GM19468 (cell line): ENCODE results near the gene CNOT6L.

ENCODE experiments used
- ATAC-seq: cut with Tn5 transposase; IDR thresholded peaks from one replicate; pipeline ENCODE4 v1.9.1; 2021; ENCODE audit warnings: mild to moderate bottlenecking, moderate library complexity, moderate number of reproducible peaks; ENCODE audit not compliant: unreplicated experiment; ENCODE audit errors: extremely low read depth

Gene CNOT6L

DNA sequence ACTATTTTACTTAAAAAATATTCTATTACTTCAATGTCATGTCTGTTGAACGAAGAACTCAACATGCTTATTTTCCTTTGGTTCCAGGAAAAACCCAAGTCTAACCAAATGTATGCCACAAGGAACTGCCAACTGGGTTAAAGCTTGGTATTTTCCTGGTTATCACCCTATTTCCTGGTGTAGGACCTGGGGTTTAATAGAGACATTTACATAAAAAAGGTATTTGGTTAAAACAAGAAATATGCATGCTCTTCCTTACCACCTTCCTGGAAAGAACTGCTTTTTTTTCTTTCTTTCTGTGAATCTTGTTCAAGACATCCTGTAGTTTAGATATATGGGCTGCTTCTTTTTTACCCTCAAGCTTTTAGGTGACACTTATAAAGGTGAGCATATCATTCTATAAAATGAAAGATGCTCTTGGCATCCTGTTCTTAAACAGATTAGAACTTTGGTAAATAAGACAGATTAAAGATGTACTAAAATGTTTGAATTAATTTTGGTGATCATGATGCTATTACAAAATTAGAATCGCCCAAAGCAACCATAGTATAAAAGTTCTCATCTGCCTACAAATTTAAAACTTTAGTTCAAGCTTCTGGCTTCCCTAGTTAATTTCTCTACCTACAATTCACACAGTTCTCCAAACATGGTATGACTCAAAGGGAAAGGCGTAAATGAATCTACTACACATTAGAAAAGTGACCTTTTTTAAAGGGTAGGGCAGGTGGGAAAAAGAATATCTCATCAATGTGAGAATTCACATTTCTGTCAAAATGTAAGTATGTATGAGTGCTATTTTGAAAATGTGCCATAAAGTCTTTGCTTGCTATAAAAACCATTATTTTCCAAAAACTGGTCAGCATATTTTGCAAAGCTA is 103.5 kb downstream of the CNOT6L start:
- no peak for ATAC-seq

DNA sequence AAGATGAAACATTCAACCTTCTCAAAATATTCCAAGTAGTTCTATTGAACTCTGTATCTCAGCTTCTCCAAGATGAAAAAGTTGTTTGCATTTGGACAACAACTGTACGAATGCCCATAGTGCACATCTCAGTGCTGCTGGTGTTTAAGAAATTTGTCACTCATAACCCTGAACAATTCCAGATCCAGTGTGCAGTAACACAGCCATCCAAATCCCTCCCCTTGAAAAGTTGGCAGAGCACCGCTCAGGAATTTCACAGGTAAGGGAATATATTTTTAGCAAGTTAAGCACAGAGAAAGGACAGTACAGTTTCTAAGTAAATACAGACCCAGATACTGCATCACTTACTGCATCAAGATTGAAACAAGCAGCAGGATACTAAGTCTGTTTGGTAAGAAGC is 104.7 kb downstream of the CNOT6L start:
- no peak for ATAC-seq

GRCh38 chr4:77713884-77714283 is 105.3 kb downstream of the CNOT6L start:
- no peak for ATAC-seq

GRCh38 chr4:77712675-77713074 is 106.5 kb downstream of the CNOT6L start:
- no peak for ATAC-seq

- no peak for ATAC-seq
Observed at GRCh38 chr4:77711469-77711868, 107.7 kb downstream of the CNOT6L start.

DNA sequence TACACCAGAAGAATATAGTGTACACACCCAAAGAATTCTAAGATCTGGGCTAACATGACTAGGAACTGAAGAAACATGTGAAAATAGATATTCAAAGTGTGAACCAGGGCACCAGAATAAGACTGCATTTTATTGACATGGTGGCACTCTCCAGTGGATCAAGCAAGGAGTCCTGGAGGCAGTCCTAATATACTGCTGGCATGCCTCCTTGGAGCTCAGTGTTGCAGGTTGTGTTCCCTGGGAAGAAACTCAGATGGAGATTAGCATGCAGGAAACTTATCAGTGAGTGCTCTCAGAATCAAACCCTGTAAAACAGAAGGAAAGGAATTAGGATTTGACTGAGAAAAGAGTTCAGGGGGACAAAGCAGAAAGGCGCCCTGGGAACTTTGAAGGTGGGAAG is 108.5 kb downstream of the CNOT6L start:
- ATAC-seq, result no peak

DNA sequence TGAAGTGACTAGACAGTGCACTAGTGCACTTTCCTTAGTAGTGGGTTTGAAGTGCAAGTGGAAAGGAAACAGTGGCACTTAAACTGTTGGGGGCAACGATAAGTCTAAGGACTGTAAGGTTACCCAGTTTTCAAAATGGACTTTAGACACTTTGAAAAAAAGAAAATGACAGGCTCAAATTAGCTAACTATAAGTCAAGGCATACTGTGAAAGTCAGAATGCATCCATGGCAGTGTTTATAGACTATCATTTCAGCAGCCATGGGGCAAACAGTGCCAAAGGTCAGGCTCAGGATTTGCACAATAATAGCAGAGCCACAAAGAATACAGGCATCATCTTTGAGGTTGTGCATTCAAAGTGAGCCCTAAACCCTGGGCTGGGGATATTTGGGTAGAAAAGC is 109.1 kb downstream of the CNOT6L start:
- ATAC-seq, result no peak

DNA sequence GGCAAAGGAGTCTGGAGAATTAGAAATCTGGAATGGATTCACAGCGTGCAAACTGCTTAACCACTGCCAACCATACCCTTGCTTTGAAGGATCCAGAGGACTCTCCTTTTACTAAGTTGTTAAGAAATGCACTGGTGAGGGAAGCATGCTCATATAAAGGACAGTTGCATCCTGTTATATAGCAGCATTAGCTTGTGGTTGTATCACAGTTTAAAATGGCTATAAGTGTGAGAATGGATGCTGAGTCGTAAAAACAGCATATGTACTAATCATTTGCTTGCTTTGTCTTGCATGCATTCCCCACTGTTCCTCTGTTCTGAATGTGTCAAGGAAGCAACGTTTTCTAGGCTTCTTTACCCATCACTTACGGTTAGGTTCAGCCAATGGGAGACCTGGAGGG is 112.5 kb downstream of the CNOT6L start:
- ATAC-seq, result no peak

GRCh38 chr4:77703666-77704065 is 115.5 kb downstream of the CNOT6L start:
- no peak for ATAC-seq

DNA sequence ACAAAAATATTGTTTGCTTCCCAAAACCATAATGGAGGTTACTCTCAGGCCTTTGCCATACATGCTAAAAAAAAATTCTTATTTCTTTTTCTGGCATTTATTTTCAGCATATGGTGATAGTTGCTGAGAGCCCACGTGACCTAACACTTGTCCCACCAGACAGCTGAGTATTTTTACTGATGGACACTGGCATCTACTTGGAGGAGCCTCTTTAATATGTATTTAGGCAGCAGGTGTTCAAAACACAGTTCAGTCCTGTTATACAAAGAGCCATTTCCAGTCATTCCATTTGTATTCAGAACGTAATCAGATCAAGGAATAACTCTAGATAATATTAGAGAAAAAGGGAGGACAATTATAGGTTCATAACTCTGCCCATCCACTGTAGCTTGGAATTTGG is 118.0 kb downstream of the CNOT6L start:
- no peak for ATAC-seq

DNA sequence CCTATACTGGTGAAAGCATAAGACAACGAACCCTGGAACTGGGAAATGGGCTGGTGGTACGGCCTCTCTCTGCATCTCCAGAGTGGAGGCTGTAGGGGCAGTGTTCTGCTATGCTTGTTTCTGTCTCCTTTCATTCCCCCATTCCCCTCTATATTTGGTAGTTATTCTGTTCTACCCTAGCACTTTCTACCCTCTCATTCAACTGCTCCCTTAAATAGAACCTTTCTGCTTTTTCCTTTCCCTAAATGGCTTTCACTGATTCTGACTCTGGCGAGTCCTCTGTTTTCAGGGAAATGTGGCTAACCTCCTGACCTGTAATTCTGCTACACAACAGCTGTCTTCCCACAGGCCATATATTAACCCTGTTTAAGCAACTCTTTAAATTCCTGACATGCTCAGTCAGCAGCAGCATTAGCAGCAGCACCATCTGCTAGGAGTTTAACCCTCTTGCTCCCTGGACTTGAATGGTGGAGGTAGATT is 119.4 kb downstream of the CNOT6L start:
- no peak for ATAC-seq

DNA sequence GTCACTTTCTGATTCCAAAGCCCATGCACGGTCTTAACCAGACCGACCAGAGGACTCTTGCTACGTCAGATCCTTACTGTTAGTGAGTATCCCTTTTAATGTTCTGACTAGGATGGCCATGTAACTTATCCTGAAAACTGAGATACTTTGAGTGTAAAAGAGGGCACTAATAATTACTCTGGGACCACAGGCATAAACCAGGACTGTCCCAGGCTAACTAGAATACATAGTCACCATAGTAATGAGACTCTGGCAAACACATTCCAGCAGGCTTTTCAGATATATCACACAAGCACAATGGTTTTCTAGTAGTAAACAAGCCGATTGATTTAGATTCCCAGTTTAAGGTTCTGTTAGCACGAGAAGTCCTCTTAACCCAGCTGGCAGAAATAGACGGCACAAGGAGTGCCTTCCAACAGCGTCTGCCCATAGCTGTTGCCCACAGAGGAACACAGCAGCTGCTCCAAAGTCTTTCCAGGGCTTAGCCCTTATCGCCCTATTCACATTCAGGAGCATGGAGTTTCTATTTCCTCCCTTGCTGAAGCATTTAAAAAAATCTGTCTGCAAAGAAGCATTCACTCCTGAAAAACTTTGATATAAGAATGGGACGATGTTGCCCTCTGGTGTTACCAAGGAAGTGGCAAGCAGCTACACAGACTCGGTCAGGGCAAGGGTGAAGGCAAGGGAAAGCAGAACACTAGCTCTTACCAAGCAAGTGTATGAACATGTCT is 121.1 kb downstream of the CNOT6L start:
- ATAC-seq, result no peak

- no peak for ATAC-seq
Observed at GRCh38 chr4:77695774-77696173, 123.4 kb downstream of the CNOT6L start.

DNA sequence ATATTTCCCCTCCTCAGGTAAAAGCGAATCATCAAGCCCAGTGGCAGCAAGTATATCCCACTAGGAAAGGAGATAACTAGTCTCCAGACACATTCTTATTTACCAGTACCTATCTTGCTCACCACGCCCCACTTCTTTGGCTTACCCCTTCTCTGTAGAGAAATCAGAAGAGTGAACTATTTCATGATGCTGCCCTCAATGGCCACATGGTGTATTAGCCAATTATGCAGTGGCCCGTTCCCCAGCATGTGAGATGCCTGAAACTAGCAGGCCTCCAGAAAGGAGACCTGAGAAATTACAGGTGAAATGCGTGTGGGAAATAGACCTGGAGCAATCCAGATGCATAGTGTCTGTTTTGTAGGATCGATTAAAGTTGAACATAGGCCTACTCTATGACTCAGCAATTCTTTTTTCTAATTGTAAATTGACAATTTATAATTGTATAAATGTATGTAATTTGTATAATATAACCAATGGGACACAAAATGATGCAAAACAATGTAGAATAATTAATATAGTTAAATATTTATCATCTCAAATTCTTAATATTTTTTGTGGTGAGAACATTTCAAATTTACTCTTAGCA is 126.2 kb downstream of the CNOT6L start:
- no peak for ATAC-seq

DNA sequence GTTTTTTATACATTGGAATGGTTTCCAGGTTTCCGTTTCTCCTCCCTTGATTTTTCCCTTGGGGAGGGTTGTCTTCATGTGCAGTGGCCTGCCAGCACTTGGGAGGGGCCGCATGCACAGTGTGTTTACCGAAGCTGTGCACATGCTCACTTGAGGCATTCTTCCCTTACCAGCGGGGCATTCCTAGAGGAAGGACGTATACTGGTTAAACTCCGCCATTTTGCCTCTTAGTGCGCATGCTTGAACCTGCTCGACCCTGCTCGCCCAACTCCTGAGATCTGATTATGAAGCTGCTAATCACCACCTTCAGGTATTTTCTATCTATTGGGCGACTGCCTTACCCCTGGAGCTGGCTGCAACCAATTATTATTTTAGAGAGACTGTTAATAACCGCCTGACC is 137.4 kb downstream of the CNOT6L start:
- no peak for ATAC-seq

- no peak for ATAC-seq
Observed at GRCh38 chr4:77676842-77677241, 142.3 kb downstream of the CNOT6L start.

- ATAC-seq, result no peak
Observed at GRCh38 chr4:77671051-77671450, 148.1 kb downstream of the CNOT6L start.

- no peak for ATAC-seq
Observed at GRCh38 chr4:77669946-77670590, 149.1 kb downstream of the CNOT6L start.

GRCh38 chr4:77665381-77666069 is 153.6 kb downstream of the CNOT6L start:
- no peak for ATAC-seq
